Measurements from ENCODE around the gene CDC45.

- TF ChIP-seq CTCF (IDR thresholded peaks at IDR 0.05 in 8 of 11, conservative IDR thresholded peaks at IDR 0.05 in 3 of 11) (no peak), POLR2AphosphoS5 (IDR thresholded peaks at IDR 0.05) (peak in 1 of 3 donors; percentile 23)
These were observed 40.3 kb downstream of the CDC45 start for GRCh38 chr22:19520007-19520406.
